Raji (cell line): ENCODE results near the gene TRIP11.

Experiments used
- POLR2A ChIP-seq: IDR thresholded peaks from 2 replicates; pipeline ENCODE4 v1.6.1; 2011; ENCODE audit warnings: low read depth, low read length, control low read depth; ENCODE audit not compliant: insufficient read depth

The TRIP11 gene

GRCh38 chr14:91971188-91971778 is 68.6 kb downstream of the TRIP11 start:
- TF ChIP-seq POLR2A, result no peak

- TF ChIP-seq POLR2A, result no peak
Observed at GRCh38 chr14:91968280-91968679, 71.6 kb downstream of the TRIP11 start.

- no peak for TF ChIP-seq POLR2A
Observed at GRCh38 chr14:91964724-91965123, 75.1 kb downstream of the TRIP11 start.

- TF ChIP-seq POLR2A, result no peak
Observed at GRCh38 chr14:91964011-91964410, 75.8 kb downstream of the TRIP11 start.

- no peak for TF ChIP-seq POLR2A
Observed at GRCh38 chr14:91963465-91963864, 76.4 kb downstream of the TRIP11 start.

GRCh38 chr14:91961297-91962220 is 78.3 kb downstream of the TRIP11 start:
- no peak for TF ChIP-seq POLR2A

GRCh38 chr14:91957876-91958313 is 82.0 kb downstream of the TRIP11 start:
- no peak for TF ChIP-seq POLR2A

GRCh38 chr14:91956616-91957015 is 83.2 kb downstream of the TRIP11 start:
- TF ChIP-seq POLR2A, result no peak

- TF ChIP-seq POLR2A, result no peak
Observed at GRCh38 chr14:91955168-91955567, 84.7 kb downstream of the TRIP11 start.

GRCh38 chr14:91953170-91953985 is 86.5 kb downstream of the TRIP11 start:
- TF ChIP-seq POLR2A, result no peak

- TF ChIP-seq POLR2A, result no peak
Observed at GRCh38 chr14:91947475-91948184, 92.2 kb downstream of the TRIP11 start, which contains the start of gene FBLN5. TSS of gene FBLN5 (minus strand) at chr14:91947694. CDS start at chr14:91947229, 465 bp downstream.

- TF ChIP-seq POLR2A, result no peak
Observed at GRCh38 chr14:91946622-91947474, 93.0 kb downstream of the TRIP11 start.

- no peak for TF ChIP-seq POLR2A
Observed at GRCh38 chr14:91945751-91946621, 93.9 kb downstream of the TRIP11 start.
